GM19372 (cell line): ENCODE data around the gene LIMK2.
"Not testable (repeated sequence)": the region's sequence is repeated elsewhere in the genome, so short reads cannot be mapped to it uniquely, and the experiment has no call there.

Source experiments
- ATAC-seq: cut with Tn5 transposase; IDR thresholded peaks from one replicate; pipeline ENCODE4 v1.9.1; 2021; ENCODE audit warnings: mild to moderate bottlenecking, low read depth, moderate library complexity; ENCODE audit not compliant: unreplicated experiment

Gene LIMK2

DNA sequence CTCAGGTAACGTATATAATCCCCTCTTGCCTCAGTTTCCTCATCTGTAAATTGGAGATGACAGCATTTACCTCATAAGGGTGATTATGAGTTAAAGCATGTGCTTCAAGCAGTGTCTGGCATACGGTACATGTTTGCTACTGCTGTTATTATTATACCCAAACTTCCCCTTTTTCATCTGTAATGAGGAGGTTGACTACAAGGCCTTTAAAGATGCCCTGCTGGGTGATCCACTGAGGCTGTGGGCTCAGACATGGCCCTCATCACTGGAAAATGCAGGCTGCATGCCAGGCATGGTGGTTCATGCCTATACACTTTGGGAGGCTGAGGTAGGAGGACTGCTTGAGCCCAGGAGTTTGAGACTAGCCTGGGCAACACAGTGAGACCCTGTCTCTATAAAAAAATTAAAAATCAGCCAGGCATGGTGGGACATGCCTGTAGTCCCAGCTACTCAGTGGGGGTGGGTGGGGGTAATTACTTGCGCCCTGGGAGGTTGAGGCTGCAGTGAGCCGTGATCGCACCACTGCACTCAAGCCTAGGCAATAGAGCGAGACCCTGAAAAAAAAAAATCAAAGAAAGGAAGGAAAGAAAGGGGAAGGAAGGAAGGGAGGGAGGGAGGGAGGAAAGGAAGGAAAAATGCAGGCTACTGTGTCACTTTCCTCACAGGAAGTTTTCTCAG lies 75.9 kb downstream of the LIMK2 start:
- ATAC-seq, result no peak

DNA sequence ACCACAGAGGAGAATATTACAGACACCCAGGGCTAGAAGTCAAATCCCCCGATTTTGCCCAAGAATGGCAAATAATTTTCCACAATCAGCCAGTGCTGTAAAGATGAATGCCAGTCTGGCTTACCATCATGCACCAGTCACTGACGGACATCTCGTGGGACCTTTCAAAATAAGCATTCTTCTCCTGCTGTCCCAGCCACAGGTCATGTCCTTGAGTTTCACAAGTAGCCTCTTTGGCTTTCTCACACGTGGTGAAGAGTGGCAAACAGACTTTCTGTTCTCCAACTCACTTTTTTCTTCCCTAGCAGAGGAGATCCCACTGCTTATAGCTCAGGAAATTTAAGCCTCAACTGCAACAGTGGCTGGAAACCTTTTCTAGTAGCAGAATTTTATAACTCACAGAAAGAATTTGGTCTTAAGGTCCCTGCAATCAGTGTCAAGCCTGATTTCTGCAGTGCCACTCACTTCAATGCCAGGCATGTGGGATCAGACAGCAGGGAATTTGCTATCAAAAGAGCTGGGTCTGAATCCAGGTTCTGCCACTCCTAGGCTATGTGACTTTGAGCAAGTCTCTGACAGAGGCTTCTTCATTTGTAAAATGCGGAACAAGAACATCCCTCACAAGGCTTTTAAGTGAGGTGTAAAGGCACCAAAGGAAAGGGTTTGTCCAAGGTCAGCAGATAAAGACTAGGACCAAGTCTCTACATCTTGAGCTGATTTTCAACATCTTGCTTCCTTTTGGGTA lies 76.6 kb downstream of the LIMK2 start:
- no peak for ATAC-seq

DNA sequence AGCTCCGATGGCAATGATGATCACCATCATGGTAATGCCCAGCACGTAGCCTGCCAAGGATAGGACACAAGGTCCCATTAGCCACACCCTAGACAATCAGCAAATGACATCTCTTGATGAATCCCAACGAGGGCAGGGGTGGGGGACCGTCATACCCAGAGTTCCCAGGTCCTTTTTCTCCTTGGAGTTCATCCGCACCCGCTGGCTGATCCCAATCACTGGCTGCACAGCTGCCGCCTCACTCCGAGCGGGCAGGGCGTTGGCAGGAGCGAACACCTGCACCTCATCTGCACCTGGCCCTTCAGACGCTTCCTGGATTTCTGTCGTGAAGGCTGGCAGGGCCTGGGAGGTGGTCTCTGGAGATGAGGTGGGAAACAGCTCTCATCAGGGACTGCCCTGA lies 77.2 kb downstream of the LIMK2 start:
- ATAC-seq, result no peak

GRCh38 chr22:31290494-31291471 lies 78.7 kb downstream of the LIMK2 start:
- ATAC-seq, result peak; percentile 94

DNA sequence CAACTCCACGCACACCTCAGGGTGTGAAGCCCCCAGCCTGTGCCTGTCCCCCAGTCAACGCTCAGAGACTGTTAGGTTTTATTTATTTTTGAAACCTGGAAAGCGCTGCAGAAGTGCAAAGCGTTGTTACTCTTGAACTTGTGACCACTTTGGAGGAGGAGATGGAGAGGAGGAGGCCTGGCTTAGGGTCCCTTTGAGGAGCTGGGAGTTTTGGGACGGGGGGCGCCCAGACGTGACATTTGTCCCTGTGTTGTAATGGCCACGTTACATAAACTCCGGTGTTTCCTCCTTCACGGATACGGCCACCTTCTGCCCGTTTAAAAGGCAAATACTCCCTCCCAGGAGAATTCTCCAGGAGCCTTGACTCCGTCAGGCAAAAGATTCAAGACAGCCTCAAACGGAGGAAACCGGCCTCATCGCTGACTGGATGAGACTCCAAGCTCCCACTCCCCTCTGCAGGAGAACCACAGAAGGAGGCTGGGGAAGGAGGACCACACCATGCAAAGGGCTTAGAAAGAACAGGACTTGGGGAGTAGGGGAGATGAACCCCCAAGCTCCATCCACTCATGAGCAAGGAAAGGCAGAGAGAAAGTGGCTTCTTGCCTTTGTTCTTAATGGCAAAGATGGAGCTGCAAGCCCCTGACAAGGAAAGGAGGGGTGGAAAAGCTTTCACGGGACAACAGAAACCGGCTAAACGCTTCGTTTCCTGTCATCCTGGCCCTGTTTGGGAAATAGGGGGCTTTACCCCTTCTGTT lies 79.6 kb downstream of the LIMK2 start:
- no peak for ATAC-seq

- no peak for ATAC-seq
Observed at GRCh38 chr22:31292236-31292989, 80.3 kb downstream of the LIMK2 start, which contains the start of gene PIK3IP1. TSS of gene PIK3IP1 (minus strand) at chr22:31292488. CDS start at chr22:31292344, 144 bp downstream.

DNA sequence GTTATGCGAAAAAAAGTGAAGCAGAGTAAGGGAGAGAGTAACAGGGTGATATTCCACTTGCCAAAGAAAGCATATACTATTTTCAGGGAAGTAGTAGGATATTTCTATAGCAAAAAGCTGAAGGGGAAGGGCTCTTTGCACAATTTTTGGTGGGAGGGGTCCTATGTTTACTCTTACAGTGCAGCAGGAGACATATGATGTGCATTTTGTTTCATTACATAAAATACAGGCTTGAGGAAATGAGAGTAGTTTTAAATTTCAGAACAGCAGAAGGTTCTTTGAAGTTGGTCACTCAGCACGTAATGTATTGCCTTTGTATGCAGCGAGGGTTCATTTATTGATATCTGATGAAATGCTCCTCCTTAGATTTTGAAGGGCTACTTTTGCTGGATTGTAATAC lies 83.3 kb downstream of the LIMK2 start:
- ATAC-seq, result no peak

GRCh38 chr22:31295831-31296657 lies 83.9 kb downstream of the LIMK2 start:
- ATAC-seq, result no peak

DNA sequence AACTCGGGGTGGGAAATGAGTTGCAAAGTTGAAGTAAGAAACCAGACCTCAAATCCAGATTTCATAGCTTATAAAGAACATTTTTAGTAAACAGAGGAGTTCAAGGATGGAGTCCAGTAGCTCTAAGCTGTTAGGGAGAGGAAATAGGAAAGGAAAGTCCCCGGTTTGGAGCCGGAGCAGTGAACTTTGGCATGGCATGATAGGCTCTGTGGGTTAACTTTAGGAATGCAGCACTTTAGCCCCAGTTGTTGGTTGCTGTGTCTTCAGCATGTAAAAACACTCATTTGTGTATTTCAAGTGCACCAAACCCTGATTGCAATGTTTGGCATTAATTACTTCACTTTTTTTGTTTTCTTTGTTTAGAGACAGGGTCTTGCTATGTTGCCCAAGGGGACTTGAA lies 88.8 kb downstream of the LIMK2 start:
- no peak for ATAC-seq

DNA sequence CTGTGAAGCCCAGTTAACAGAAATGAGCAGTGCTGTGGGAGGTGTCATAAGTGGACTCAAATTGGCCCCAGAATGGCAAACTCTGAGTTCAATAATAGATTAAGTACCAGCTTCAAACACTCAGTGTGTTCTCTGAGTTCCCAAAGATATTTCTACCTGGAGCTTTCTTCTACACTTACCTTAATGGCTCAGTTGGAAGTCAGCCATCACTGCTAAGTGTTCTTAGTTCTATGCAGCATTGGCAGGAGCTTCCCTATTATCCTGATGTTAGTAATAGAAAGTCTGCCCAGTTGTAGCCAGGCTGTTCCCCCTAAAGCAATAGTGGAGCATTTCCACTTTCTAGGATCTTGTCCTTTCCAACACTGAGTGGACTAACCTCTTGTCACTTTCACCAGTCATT lies 89.9 kb downstream of the LIMK2 start:
- ATAC-seq, result no peak

DNA sequence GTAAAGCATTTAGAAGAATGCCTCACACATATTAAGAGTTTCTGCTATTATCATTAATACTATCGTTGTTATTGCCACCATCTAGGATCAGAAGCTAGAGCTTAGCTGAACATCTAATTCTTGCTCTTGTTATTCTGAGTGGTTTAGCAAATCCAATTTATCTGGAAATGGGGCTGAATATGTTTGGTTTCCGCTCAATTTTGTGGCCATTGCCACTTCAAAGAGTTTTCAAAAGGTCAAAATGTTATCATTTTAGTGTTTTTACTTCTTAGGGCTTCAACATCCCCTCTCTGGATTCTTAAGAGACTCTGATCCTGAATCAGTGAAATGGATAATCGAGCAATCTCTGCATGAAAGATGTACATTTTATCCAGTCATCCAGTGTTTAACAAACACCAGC lies 90.4 kb downstream of the LIMK2 start:
- ATAC-seq, result no peak

- no peak for ATAC-seq
Observed at GRCh38 chr22:31305194-31305593, 93.1 kb downstream of the LIMK2 start.

DNA sequence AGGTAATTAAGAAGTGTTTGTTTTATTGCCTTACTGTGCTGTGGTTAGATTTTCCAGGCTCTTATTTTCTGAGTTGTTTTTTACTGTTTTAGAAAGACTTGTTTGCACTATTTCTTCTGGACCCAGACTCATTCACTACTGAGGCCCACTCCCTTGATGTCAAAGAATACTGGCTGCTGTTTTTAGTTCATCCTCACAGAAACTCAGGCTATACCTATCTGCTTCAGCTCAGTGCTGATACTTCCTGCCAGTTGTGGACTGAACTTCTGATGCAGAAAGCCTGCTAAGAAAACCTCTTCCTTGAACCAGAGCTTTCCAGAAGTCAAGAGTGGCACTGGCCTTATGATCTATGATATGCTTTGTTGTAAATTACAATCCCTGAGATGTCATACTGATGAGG lies 96.1 kb downstream of the LIMK2 start:
- no peak for ATAC-seq

DNA sequence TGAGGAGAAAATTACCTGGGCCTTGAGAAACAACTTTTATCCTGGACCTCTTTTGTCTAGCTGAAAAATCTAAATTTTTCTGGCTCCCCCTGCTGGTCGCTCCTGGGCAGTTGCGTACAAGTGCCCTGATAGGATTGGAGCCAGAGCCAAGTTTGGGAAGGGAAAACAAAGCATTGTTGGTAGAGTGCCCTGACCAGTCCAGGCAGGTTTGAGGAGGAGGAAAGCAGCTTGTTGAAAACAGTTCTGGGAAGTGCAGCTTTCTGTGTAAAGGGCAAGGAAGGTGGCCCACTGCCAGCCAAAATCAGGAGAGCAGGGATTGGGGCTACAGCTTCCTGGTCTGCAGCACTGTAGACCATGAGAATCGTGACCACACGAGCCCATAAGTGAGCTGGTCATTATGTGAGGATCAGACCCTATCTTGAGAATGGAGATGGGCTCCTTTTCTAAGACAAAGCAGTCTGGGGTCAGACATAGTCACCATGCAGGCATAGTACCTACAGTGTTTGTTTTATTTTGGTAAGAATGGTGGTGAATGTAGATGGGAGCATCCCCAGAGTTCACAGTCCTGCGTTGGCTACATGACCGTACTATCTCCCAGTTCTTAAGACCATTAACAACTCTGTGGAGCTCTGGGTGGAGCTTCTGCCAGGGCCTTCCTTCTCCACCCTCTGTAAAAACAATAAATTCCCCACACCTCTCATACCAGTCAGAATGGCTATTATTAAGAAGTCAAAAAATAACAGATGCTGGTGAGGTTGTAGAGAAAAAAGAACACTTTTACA lies 101.5 kb downstream of the LIMK2 start:
- no peak for ATAC-seq

DNA sequence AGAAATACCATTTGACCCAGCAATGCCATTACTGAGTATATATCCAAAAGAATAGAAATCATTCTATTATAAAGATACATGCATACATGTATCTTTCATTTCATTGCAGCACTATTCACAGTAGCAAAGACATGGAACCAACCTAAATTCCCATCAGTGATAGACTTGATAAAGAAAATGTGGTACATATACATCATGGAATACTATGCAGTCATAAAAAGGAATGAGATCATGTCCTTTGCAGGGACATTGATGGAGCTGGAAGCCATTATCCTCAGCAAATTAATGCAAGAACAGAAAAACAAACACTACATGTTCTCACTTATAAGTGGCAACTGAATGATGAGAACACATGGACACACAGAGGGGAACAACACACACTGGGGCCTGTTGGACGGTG lies 102.1 kb downstream of the LIMK2 start:
- ATAC-seq, result not testable (repeated sequence)

GRCh38 chr22:31321421-31321820 lies 109.3 kb downstream of the LIMK2 start:
- no peak for ATAC-seq

DNA sequence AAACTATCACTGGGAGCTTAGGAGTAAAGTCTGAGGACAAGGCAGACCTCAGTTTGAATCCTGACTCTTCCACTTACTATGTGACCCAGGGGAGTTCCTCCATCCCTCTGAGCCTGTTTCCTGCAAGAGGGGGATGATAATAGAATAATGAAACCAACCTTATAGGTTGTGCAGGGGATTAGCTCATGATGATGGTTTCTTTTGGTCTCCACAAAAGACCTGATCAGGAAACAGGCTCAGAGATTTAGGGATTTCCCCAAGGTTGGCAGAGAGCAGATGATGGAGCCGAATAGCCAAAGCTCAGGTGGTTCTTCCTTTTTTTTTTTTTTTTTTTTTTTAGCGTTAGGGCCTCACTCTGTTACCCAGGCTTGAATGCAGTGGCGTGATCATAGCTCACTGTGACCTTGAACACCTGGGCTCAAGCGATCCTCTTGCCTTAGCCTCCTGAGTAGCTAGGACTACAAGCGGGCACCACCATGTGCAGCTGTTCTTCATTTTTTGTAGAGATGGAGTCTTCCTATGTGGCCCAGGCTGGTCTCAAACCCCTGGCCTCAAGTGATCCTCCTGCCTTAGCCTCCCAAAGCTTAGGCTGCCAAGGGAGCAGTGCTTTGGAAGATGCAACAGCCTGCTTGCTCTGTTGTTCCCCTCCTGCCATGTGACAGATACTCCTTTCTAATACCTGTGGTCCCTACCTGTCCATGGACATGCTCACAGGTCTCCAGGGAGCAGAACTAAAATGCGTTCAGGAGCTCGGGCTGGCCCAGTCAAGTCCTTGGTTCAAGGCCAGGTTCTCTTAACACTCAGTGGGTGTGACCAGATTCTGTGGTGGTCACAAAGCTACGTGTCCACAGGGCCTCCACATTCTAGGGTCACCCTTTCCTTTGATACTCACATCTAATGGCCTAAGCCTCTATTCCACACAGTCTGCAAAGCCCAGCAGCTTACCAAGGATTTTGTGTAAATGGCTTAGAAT lies 111.8 kb downstream of the LIMK2 start:
- no peak for ATAC-seq
